ENCODE data around the gene PXMP2. TPM values are rescaled to one million over a fixed set of nuclear protein-coding genes. Genes with fewer than 3 reads are reported as not detected.

PXMP2 gene
- total RNA-seq, 6 donors from 2014 or later: 16.8 to 41.7 (median 20.9) TPM

DNA sequence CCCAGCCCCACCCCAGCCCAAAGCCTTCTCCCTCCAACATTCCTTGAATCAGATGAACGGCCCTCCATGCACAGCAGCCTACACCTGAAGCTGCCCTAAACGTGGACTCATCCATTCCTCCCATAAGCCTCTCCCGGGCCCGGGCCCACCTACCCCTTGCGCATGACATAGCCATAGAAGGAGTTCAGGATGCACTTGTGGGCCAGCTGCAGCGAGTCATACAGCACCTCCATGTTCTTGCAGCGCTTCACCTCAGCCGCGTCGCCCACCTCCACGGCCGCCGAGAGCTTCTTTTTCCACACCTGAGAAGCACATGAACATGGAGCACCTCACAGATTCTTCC is 22.3 kb upstream of the PXMP2 start:
- H3K4me1 ChIP-seq: no peaks in the 10 kb centered on the region
- no peaks in the 10 kb centered on the region for H3K9me3 ChIP-seq
- no peak overlapping the region for H3K27ac ChIP-seq
- no peak for ATAC-seq (ENCODE audit: low FRiP score in 2 of 2)
- TF ChIP-seq POLR2A (IDR thresholded peaks at IDR 0.05) (no peak), CTCF (IDR thresholded peaks at IDR 0.05) (no peak), EP300 (IDR thresholded peaks at IDR 0.05) (no peak), POLR2AphosphoS5 (IDR thresholded peaks at IDR 0.05) (no peak)
- H3K36me3 ChIP-seq: peaks cover 17 to 100% (median 78%) of the 10 kb centered on the region in 4 donors
- 92 to 93% methylated on average over 13 of the region's 13 CpGs for WGBS, 2 donors
- no peak for DNase-seq
- no peaks in the 10 kb centered on the region for H3K27me3 ChIP-seq
- H3K4me3 ChIP-seq: no peak overlapping the region

DNA sequence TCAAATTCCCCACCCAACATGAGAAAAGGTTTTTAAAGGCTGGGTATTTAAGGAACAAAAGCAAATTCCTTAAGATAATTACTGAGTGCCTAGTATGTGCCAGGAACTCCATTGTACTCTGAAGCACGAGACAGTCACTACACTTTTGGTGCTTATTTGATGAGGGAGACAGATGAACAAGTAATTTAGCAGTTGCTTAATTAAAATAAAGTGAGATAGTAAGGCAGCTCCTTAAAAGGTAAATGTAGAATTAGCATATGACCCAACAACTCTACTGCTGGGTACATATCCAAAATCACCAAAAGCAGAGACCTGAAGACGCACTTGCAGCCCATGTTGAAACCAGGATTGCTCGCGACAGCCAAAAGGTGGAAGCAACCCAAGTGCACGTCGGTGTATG is 21.6 kb upstream of the PXMP2 start:
- 85 to 87% methylated on average over 6 of the region's 6 CpGs for WGBS, 2 donors
- no peak overlapping the region for H3K4me3 ChIP-seq
- H3K27me3 ChIP-seq: no peaks in the 10 kb centered on the region

DNA sequence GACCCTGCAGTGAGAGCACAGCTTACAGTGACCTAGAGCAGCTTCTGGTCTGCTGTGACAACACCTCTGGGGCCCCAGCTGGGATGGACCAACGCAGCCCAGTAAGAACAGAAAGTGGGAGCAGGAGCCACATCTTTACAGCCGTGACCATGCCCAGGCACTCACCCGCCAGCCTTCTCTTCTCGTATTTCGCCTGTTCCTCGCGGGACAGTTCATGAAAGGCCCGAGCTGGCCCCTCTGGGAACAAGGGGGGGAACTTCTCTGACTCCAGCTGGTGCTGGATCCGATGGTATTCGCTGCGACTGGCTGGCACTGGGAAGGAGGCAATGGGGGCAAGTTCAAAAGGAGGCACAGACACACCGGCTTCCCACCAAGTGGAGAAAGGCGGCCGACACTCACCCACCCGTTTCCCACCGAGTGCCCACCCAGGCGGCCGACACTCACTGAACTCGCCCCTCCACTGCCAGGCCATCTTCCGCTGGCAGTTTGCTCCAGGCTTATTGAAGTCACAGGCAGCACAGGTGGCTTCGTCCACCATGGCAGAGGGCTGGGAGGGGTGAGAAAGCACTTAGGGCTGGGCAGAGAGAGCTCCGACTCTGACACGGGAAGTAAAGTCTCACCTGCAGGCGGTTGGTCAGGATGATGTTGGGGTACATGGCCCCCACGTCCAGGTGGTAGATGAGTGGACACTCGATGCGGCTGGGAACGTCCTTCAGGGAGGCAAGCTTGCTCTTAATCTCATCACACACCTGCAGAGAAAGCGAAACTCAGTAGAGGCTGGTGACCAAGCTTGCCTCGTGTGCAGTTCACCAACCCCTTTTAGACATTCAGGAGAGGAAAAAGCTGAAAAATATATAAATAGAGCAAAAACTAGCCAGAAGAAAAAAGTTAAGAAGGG is 18.9 kb upstream of the PXMP2 start:
- DNase-seq (no peak), ATAC-seq (ENCODE audit: low FRiP score in 2 of 2) (no peak)
- WGBS, 2 donors: 96 to 97% methylated on average over 22 to 30 of the region's 30 CpGs
- no peaks in the 10 kb centered on the region for H3K9me3 ChIP-seq
- no peak overlapping the region for H3K27ac ChIP-seq
- H3K36me3 ChIP-seq: peaks cover 22 to 88% (median 69%) of the 10 kb centered on the region in 4 donors
- H3K4me1 ChIP-seq: no peaks in the 10 kb centered on the region
- TF ChIP-seq CTCF (IDR thresholded peaks at IDR 0.05): no peak
- H3K27me3 ChIP-seq: no peaks in the 10 kb centered on the region
- H3K4me3 ChIP-seq: no peak overlapping the region

More for the DNA sequence above, 21.6 kb upstream of the PXMP2 start:
- TF ChIP-seq EP300 (IDR thresholded peaks at IDR 0.05) (no peak), CTCF (IDR thresholded peaks at IDR 0.05) (no peak), POLR2AphosphoS5 (IDR thresholded peaks at IDR 0.05) (no peak), POLR2A (IDR thresholded peaks at IDR 0.05) (no peak)
- H3K9me3 ChIP-seq: no peaks in the 10 kb centered on the region
- no peak for ATAC-seq (ENCODE audit: low FRiP score in 2 of 2)
- H3K36me3 ChIP-seq: peaks cover 13 to 96% (median 75%) of the 10 kb centered on the region in 4 donors
- DNase-seq: no peak
- H3K27ac ChIP-seq: no peak overlapping the region
- H3K4me1 ChIP-seq: no peaks in the 10 kb centered on the region

DNA sequence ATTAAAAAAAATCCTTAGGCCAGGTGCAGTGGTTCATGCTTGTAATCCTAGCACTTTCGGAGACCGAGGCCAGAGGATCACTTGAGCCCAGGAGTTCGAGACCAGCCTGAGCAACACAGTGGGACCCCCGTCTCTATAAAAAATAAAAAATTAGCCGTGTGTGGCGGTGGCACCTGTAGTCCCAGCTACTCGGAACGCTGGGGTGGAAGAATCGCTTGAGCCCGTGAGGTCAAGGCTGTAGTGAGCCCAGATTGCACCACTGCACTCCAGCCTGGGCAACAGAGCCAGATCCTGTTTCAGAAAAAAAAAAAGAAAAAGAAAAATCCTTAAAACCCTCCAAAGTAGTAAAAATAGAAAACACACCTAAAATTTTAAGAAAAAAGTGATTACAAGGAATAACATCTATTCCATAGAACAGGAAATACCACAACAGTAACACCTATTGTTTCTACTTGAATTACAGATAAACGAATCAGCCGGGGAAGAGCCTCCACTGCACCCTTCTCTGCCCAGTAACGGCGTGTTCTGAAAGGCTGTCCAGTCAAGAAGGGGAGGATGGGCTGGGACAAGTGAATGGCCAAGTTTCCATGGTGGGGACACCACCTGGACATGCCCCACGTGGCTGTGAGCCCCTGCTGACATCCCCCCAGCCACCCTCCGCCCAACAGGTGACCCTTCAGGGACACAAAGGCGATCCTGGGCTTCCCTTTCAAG is 18.1 kb upstream of the PXMP2 start:
- no peak overlapping the region for H3K4me3 ChIP-seq
- 84 to 87% methylated on average over 17 of the region's 17 CpGs for WGBS, 2 donors
- no peaks in the 10 kb centered on the region for H3K9me3 ChIP-seq
- no peaks in the 10 kb centered on the region for H3K27me3 ChIP-seq
- DNase-seq (no peak), ATAC-seq (ENCODE audit: low FRiP score in 2 of 2) (no peak)
- peaks cover 19 to 85% (median 62%) of the 10 kb centered on the region in 4 donors for H3K36me3 ChIP-seq
- no peaks in the 10 kb centered on the region for H3K4me1 ChIP-seq
- no peak overlapping the region for H3K27ac ChIP-seq
- TF ChIP-seq CTCF (IDR thresholded peaks at IDR 0.05) (no peak), EP300 (IDR thresholded peaks at IDR 0.05) (no peak), POLR2AphosphoS5 (IDR thresholded peaks at IDR 0.05) (no peak), POLR2A (IDR thresholded peaks at IDR 0.05) (no peak)

Data from upper lobe of left lung (tissue), 6 donors.